Loucy (cell line): Measurements from ENCODE around the gene SELENBP1.

Experiments
- EZH2phosphoT487 ChIP-seq: fragments of 200-600 bp; IDR thresholded peaks from 2 replicates; pipeline ENCODE4 v1.6.1; 2018; ENCODE audit warnings: antibody characterized with exemption, mild to moderate bottlenecking, moderate library complexity, borderline replicate concordance
- TF ChIP-seq, protein P1 (sequence below): fragments of 200-600 bp; sonication (generic); conservative IDR thresholded peaks from 2 replicates; pipeline ENCODE4 v1.5.1; 2014; ENCODE audit warnings: mild to moderate bottlenecking, antibody characterized with exemption, low read length

DNA sequence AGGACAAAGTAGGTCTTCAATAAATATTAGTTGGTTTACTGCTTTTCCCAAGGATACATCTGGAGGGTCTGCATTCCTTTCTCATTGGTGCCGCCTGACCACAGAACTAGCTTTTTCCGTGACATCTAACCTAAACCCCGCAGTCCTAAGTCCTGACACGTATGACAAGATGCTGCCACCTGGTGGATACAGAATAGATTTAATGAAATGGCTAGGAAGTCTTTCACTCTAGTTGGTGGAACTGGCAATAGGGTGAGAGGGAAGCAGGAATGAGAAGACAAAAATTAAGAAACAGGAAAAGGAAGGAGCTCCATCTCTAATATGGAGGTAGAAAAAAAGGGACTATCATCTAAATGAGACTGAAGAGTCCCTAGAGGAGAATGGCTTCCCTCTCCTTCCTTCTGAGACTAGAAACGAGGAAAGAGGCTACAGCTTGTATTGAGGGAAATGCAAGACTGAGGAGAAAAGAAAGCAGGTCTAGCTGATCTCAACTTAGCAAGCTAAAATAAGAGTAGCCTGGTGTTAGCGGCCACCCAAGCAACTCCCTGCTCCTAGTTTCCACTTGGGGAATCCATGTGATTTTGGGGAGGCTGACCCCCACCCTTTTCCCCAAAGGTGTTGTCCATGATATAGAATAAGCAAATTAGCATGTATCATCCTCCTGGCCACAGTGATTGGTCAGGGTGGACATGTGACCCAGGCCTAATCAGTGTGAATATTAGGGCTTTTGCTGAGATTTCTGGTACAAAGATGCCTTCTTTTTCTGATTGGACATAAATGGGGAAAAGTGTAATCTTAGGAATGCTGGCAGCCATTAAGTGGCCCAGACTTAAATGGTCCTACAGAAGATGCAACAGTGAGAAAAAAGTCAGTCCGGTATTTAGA is 31.4 kb downstream of the SELENBP1 start:
- TF ChIP-seq, protein P1, sequence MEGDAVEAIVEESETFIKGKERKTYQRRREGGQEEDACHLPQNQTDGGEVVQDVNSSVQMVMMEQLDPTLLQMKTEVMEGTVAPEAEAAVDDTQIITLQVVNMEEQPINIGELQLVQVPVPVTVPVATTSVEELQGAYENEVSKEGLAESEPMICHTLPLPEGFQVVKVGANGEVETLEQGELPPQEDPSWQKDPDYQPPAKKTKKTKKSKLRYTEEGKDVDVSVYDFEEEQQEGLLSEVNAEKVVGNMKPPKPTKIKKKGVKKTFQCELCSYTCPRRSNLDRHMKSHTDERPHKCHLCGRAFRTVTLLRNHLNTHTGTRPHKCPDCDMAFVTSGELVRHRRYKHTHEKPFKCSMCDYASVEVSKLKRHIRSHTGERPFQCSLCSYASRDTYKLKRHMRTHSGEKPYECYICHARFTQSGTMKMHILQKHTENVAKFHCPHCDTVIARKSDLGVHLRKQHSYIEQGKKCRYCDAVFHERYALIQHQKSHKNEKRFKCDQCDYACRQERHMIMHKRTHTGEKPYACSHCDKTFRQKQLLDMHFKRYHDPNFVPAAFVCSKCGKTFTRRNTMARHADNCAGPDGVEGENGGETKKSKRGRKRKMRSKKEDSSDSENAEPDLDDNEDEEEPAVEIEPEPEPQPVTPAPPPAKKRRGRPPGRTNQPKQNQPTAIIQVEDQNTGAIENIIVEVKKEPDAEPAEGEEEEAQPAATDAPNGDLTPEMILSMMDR: peak; percentile 86
- TF ChIP-seq EZH2phosphoT487: no peak
